Heart left ventricle (tissue), 13 donors: ENCODE measurements around the gene MFSD2A.

Experiments
- POLR2A ChIP-seq, 2 donors: fragments of 450-650 bp; IDR thresholded peaks; one replicate each; pipeline ENCODE4 v1.6.1; 2017; ENCODE audit warnings: antibody characterized with exemption in 2 of 2, mild to moderate bottlenecking in 2 of 2, moderate library complexity in 2 of 2
- TF ChIP-seq, protein P1 (sequence below), 12 donors: fragments of 200-600 bp; sonication (generic) in 4 of 12; IDR thresholded peaks; one replicate each; pipeline versions ENCODE4 v1.5.0 to v1.8.0; 2018 to 2022; ENCODE audit warnings: antibody characterized with exemption in 12 of 12, mild to moderate bottlenecking in 5 of 12
- donor health status: ischemic (EF 13 %, LVEDD 7.1; RV severe dilation, severe dysfunction).
- donor health status: DM: no; HTN: yes; CAD: no.
- donor health status: DM: no; HTN: no; CAD: no.
- donor health status: ischemic (EF 25% LVEDD 6.9; RV normal size, moderate dysfunction).
- donor health status: ischemic (EF 25% LVEDD 5.7; RV mildly dilated, moderate dysfunction).
- donor health status: ischemic (EF 35%, LVEDD 5.7; RV mildly dilated, moderate dysfunction).
- donor health status: nonischemic (EF 11% LVEDD 7.7; RV severe dilation, severe dysfunction).
- donor health status: DM: yes; HTN: yes; CAD: no.
- donor health status: PGD.
- donor health status: ischemic (EF 29% LVEDD 5.4; RV normal size, mild dysfunction).
- donor health status: nonischemic (EF 23%, LVEDD 6.1; RV moderate dilation, normal function).

DNA sequence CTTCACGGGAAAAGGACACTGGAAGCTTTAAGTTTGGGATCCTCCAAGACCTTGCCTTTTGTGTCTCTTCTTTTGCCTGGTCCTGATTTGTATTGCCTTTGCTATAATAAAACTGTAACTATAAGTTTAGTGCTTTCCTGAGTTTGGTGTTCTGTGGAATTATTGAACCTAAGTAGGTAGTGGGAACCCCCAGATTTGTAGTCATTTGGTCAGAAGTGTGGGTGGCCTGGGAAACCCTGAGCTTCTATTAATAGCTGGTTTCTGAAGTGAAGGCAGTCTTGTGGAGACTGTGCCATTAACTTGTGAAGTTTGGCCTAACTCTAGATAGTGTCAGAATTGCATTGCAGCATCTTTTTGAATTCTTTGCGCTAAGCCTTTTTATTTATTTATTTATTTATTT lies 46.4 kb upstream of the MFSD2A start:
- TF ChIP-seq POLR2A (IDR thresholded peaks at IDR 0.05) = no peak
- TF ChIP-seq, protein P1, sequence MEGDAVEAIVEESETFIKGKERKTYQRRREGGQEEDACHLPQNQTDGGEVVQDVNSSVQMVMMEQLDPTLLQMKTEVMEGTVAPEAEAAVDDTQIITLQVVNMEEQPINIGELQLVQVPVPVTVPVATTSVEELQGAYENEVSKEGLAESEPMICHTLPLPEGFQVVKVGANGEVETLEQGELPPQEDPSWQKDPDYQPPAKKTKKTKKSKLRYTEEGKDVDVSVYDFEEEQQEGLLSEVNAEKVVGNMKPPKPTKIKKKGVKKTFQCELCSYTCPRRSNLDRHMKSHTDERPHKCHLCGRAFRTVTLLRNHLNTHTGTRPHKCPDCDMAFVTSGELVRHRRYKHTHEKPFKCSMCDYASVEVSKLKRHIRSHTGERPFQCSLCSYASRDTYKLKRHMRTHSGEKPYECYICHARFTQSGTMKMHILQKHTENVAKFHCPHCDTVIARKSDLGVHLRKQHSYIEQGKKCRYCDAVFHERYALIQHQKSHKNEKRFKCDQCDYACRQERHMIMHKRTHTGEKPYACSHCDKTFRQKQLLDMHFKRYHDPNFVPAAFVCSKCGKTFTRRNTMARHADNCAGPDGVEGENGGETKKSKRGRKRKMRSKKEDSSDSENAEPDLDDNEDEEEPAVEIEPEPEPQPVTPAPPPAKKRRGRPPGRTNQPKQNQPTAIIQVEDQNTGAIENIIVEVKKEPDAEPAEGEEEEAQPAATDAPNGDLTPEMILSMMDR (IDR thresholded peaks at IDR 0.05) = no peak
